ENCODE results near the gene GARIN1A.
"Not testable (repeated sequence)": the region's sequence is repeated elsewhere in the genome, so short reads cannot be mapped to it uniquely, and the experiment has no call there.

GARIN1A gene

GRCh38 chr7:128671992-128672391 is at the start of gene GARIN1A:
GARIN1A (plus strand) TSS chr7:128672292; CDS start chr7:128672398, 106 bp downstream.
- no peak for DNase-seq

DNA sequence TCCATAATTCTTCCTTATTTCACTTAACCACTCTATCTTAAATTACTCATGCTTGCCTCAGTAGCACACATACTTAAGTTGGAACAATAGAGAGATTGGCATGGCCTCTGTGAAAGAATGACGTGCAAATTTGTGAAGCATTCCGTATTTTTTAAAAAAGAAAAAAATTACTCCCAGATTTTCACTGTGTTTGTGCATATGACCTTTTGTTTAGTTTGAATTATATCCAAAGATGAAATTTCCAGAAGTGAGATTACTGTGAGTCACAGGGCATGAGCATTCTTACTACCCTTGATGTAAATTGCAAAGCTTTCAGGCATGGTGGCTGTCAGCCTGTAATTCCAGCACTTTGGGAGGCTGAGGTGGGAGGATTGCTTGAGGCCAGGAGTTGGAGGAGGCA is 45.0 kb upstream of the GARIN1A start:
- not testable (repeated sequence) for DNase-seq

DNA sequence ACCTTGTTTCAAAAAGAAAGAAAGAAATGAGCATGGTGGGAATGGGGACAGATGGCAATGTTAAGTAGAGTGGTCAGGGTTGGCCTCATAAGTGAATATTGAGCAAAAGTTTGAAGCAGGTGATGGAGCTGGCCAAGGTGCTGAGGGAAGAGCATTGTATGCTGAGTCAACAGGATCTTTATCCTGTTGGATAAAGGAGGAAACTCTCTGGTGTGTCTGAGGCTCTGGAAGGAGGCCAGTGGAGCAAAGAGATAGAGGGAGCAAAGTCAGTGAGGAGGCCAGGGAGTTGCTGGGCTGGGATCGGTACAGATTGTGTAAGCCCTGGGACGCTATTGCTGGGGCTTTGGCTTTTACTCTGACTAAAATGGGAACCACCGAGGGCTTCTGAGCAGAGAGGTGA is 38.2 kb upstream of the GARIN1A start:
- not testable (repeated sequence) for DNase-seq

GRCh38 chr7:128645206-128645605 is 26.9 kb upstream of the GARIN1A start:
- DNase-seq, result not testable (repeated sequence)

GRCh38 chr7:128645844-128646243 is 26.2 kb upstream of the GARIN1A start:
- not testable (repeated sequence) for DNase-seq

- not testable (repeated sequence) for DNase-seq
These were observed 25.2 kb upstream of the GARIN1A start for GRCh38 chr7:128646877-128647276.

DNA sequence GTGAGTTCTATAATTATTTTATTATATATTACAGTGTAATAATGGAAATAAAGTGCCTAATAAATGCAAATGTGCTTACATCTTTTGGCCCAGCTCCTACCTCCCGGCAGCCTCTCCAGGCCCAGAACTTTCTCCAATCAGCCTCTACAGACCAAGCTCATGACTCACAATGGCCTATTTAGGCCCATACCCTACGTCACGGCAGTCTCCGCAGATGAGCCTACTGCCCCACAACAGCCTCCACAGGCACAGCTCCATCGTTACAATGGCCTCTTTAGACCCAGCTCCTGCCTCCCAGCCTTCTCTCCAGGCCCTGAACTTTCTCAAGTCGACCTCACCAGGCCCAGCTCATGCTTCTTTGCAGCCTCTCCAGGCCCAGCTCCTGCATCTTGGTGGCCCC is 21.0 kb upstream of the GARIN1A start:
- DNase-seq, result not testable (repeated sequence)

GRCh38 chr7:128652606-128653005 is 19.5 kb upstream of the GARIN1A start:
- DNase-seq, result not testable (repeated sequence)

DNA sequence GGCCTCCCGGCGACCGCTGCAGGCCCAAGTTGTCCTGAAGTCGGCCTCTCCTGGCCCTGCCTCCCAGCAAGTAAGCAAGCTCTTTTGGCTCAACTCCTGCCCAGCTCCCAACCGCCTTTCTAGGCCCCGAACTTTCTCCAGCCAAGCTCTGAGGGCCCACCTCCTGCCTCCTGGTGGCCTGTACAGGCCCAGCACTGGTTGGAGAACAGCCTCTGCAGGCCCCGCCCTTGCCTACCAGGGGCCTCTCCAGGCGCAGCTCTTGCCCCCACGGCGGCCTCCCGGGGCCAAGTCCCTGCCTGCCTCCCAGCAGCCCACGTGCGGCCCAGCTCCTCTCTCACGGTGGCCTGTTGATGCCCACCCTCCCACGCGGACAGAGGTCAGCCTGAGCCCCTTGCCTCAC is 18.9 kb upstream of the GARIN1A start:
- DNase-seq, result not testable (repeated sequence)

GRCh38 chr7:128654080-128654479 is 18.0 kb upstream of the GARIN1A start:
- not testable (repeated sequence) for DNase-seq

DNA sequence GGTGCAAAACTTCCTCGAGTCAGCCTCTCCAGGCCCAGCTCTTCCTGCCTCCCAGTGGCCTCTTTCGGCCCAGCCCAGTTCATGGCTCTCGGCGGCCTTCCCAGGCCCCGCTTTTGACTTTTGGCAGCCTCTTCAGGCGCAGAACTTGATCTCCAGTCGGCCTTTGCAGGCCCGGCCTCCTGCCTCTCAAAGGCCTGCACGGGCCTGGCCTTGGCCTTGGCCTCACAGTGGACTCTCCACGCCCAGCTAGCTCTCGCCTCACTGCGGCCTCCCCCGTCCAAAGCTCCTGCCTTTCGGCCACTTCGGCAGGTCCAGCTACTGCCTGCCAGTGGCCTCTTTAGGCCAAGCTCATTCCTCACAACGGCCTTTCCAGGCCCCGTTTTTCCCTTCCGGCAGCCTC is 17.6 kb upstream of the GARIN1A start:
- not testable (repeated sequence) for DNase-seq

DNA sequence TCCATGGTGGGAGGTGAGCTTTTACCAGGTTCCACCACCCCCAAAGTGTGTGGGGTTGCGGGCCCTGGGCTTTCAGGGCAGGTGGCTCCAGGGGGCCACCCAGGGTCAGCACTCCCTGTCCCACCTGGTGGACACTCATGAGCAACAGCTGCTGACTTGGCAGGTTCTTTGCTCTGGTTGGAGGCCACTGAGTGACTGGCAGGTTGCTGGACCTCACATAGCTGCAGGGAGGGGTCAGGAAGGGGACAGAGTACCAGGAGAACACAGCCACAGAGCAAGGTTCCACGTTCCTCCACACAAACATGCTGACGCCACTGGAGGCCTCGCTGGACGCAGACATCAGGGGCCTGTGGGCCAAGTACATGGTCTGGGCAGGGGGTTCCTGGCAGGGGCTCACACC is 13.7 kb upstream of the GARIN1A start:
- DNase-seq, result not testable (repeated sequence)

- DNase-seq, result no peak
These were observed 11.5 kb upstream of the GARIN1A start for GRCh38 chr7:128660596-128660995.

- DNase-seq, result no peak
These were observed 10.6 kb upstream of the GARIN1A start for GRCh38 chr7:128661446-128661845.

DNA sequence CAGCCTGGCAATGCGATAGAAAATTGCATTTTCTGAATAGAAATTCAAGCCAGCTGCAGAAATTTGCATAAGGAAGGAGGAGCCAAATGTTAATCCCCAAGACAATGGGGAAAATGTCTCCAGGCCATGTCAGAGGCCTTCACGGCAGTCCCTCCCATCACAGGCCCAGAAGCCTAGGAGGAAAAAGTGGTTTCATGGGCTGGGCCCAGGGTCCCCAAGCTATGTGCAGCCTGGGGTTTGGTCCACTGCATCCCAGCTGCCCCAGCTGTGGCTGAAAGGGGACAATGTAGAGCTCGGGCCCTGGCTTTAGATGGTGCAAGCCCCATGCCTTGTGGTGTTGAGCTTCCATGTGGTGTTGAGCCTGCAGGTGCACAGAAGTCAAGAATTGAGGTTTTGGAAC is 10.0 kb upstream of the GARIN1A start:
- DNase-seq, result no peak

- DNase-seq, result not testable (repeated sequence)
These were observed 8.9 kb upstream of the GARIN1A start for GRCh38 chr7:128663223-128663622.

GRCh38 chr7:128665057-128665456 is 7.0 kb upstream of the GARIN1A start:
- no peak for DNase-seq

- peak; percentile 56 for DNase-seq
These were observed 5.9 kb upstream of the GARIN1A start for GRCh38 chr7:128666200-128666599.

DNA sequence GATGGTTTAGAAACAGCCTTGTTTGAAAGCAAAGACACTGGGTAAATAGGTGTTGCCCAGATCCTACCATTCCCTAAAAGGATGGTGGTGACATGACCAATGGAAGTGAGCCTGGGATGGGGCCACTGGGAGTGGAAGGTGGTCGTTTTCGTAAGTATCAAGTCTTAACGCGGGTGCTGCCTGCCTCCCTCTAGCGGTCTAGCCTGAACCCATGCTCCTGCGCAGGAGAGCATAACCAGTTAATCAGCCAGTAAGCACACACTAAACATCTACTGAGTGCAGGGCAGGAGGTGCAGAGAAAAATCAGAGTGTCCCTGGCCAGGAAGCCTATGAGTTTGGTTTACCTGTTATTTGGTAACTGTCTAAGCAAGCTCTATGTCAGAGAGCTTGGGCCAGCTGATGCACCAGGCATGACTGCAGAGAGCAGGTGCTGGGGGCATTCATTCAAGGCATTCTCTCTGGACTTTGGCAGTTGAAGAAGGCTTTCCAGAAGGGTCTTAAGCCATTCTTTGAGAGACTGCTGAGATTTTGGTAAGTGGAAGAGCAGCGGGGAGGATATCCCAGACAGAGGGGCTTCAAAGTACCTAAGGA is 930 bp downstream of the GARIN1A start:
- DNase-seq, result peak; percentile 48

DNA sequence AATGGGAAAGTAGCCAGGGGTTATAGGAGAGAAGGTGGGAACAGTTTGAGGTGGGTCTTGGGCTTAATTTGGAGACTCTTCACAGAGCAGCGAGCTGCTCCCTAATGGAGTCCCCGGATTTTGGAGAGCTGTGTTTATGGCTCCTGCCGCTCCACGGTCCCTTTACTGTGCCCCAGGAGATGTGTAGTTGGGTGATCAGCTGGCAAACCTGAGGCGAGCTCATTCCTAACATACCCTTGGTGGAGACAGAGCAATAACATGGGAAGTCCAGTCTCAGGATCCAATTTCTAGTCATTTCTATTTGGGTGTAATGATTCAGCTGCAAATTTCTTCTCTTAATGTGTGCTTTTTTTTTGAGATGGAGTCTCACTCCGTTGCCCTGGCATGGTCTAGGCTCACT is 1.5 kb downstream of the GARIN1A start:
- DNase-seq, result no peak

DNA sequence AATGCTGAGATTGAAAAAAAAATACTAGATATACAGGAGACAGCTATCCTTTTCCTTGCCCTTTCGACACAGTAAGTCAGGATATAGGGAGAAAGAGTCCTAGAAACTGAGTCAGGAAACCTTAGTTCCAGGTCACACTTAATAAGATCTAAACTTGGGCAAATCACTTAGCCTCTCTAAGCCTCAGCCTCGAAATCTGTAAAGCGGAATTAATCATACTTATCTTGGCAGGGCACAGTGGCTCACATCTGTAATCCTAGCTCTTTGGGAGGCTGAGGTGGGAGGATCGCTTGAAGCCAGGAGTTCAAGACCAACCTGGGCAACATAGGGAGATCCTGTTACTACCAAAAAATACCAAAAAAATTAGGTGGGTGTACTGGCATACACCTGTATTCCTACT is 4.6 kb downstream of the GARIN1A start:
- DNase-seq, result no peak

- DNase-seq, result no peak
These were observed 7.8 kb downstream of the GARIN1A start for GRCh38 chr7:128679920-128680319.

- DNase-seq, result no peak
These were observed 9.9 kb downstream of the GARIN1A start for GRCh38 chr7:128681794-128682537.

- not testable (repeated sequence) for DNase-seq
These were observed 11.2 kb downstream of the GARIN1A start for GRCh38 chr7:128683270-128683669.

DNA sequence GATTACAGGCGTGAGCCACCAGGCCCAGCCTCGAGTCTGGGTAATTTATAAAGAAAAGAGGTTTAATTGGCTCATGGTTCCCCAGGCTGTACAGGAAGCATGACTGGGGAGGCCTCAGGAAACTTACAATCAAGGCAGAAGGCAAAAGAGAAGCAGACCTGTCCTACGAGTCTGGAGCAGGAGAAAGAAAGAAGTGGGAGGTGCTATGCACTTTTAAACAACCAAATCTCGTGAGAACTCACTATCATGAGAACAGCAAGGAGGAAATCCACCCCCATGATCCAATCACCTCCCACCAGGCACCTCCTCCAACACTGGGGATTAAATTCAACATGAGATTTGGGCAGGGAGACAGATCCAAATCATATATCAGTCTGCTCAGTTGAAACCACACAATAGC is 11.6 kb downstream of the GARIN1A start:
- not testable (repeated sequence) for DNase-seq
